GM12864 (cell line): Measurements from ENCODE around the gene SFMBT1.

Experiments
- DNase-seq: peaks from one replicate; pipeline ENCODE4 v3.0.0-alpha.2; 2011; ENCODE audit warnings: low read depth
- H3K4me3 ChIP-seq: 2 replicates; pipeline ENCODE4 v1.5.1; 2011; ENCODE audit warnings: mild to moderate bottlenecking, low read depth, low read length, control low read depth
- TF ChIP-seq, protein P1 (sequence below): IDR thresholded peaks from 2 replicates; pipeline ENCODE4 v1.5.1; 2011; ENCODE audit warnings: low read depth, mild to moderate bottlenecking, moderate library complexity, low read length, control low read depth, inconsistent platforms; ENCODE audit errors: missing control alignments

The SFMBT1 gene

DNA sequence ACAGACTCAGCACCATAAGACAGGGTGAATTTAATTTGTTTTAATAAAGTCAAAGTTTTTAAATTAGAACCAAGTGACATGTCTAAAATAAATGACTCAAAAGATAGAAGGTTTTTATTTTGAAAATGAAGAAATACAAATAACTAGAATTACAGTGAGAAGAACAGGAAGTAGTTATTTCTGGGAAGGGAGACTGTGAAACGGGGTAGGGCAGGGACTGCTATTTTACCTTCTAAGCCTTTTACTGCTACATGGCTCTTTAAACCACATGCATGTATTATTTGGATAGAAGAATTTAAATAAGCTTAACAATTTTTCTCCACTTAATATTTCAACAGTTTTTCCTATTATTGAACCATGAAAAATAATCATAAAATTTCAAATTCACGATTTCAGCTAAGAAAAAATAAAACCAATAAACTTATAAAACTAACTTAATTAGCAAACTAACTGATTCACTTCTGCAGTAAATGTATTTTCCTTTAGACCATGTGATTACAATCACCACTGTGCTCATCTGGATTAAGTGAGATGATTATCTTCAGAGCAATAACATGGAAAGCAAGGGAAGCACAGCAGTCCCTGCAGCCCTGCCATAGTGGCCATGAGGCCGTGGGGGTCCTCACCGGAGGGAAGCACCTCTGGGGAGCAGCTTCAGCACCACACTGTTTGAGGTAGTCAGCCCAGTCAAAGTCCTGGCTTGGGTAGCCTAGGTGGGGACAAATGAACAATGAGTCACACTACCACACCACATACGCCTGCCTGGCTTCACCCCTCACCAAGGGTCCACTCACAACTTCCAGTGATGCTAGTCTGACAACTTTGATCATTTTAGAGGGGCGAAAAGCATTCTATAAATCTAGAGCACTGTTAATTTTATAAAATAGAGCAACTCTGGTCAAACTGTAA lies 120.2 kb downstream of the SFMBT1 start:
- no peak for DNase-seq
- TF ChIP-seq, protein P1, sequence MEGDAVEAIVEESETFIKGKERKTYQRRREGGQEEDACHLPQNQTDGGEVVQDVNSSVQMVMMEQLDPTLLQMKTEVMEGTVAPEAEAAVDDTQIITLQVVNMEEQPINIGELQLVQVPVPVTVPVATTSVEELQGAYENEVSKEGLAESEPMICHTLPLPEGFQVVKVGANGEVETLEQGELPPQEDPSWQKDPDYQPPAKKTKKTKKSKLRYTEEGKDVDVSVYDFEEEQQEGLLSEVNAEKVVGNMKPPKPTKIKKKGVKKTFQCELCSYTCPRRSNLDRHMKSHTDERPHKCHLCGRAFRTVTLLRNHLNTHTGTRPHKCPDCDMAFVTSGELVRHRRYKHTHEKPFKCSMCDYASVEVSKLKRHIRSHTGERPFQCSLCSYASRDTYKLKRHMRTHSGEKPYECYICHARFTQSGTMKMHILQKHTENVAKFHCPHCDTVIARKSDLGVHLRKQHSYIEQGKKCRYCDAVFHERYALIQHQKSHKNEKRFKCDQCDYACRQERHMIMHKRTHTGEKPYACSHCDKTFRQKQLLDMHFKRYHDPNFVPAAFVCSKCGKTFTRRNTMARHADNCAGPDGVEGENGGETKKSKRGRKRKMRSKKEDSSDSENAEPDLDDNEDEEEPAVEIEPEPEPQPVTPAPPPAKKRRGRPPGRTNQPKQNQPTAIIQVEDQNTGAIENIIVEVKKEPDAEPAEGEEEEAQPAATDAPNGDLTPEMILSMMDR = no peak

DNA sequence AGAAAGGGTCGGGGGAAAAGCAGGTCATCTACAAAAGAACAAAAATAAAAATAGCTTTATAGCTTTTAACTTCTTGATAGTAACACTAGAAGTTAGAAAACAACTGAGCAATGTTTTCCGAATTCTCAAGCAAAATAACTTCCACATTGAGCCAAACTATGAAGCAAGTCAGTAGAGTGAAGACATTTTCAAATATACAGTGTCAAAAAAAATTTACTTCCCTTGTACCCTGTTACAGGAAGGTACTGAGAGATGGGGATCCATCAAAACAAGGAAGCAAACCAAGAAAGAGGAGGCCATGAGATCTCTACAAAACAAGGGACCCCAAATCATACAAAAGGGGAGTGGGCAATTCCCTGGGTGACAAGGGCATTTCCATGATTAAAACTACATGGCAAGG lies 121.9 kb downstream of the SFMBT1 start:
- H3K4me3 ChIP-seq = no peak overlapping the region
- no peak for DNase-seq
- TF ChIP-seq, protein P1 = no peak

More for the DNA sequence above, 120.2 kb downstream of the SFMBT1 start:
- no peak overlapping the region for H3K4me3 ChIP-seq

DNA sequence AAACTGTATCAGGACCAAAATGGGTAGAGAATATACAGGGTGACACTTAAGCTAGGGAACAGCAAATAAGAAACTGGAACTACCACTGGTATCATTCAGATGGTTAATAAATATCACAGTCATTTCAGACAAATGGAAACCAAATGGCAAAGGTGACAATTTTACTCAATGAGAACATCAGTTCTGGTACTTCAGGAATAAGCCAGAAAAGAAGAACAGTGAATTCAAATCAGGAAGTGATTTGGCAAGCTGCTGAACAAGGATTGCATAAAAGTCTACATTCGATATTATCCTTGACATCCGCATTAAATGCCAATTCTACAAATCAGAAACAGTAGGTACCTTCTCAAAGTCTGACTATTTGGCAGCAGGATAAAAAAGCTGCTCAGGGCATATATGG lies 125.0 kb downstream of the SFMBT1 start:
- no peak overlapping the region for H3K4me3 ChIP-seq
- DNase-seq = no peak
- TF ChIP-seq, protein P1 = no peak

DNA sequence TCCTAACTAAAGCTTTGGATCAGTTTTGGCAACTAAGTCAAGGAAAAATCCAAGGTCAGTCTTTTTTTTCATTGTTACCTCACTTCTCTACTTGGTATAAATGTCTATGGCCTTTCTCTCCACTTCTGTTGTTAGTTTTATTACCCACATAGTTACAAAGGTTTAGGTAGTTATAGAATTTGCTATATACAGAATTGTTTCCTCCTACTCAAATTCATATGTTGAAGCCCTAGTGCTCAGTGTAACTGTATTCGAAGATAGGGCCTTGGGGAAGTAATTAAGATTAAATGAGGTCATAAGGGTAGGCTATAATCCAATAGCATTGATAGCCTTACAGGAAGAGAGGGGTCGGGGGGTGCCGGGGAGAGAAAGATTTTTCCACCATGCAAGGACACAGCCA lies 128.8 kb downstream of the SFMBT1 start:
- no peak for DNase-seq
- TF ChIP-seq, protein P1 = no peak
- no peak overlapping the region for H3K4me3 ChIP-seq

DNA sequence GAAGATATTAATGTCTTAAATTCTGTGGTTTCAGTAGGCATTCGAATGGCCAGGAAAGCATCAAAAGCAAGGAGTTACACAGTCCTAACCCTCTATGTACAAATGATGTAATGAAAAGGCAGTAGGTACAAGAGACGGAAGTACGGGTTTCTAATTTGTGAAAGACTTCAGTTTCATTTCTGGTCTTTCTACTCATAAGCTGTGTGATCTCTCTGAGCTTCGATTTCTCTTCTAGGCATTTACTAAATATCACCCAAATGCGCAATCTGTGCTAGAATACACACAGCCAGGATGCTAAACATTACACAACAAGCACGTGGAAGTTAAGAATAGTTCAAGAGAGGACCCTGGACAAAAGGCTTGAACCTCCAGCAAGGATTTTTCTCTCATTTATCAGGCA lies 130.6 kb downstream of the SFMBT1 start:
- no peak for DNase-seq
- TF ChIP-seq, protein P1 = no peak
- H3K4me3 ChIP-seq = no peak overlapping the region

DNA sequence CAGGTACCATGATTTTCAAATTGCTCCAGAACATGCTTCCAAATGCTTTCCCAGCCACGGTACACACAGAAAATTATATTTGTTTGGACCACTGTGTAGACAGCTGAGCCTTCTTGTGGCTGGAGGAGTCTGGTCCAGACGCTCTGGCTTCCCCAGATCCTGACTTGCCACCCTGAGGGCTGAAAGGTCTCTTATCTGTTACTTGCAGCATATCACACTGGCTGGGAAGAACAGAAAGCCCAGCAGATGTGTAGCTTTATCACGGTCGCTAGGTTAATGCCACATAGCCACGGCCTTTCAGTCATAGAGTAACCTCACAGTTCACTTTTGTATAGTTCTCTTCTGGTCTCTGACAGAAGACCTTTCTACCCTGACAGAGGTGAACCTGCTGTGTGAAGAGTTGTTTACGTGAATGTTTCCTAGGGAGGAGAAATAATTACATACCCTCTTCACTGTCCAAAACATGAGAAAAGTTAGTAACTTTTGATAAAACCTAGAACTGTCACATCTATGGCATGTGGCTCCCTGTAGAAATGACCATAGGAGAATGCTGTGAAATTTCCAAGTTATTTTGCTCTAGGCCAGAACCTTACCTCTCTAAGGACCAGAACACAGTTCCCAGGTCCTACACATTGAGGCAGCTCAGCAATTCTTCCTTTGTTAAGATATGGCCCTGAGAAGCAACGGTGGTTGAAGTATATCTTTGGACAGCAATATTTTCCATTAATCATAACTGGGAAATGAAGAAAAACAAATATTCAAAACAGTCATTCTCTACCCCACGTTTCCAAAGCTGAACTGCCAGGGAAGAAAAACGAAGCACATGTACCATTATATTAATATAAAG lies 132.8 kb downstream of the SFMBT1 start:
- TF ChIP-seq, protein P1 = no peak
- H3K4me3 ChIP-seq = no peak overlapping the region
- DNase-seq = no peak
